Sigmoid colon (tissue), 7 donors: ENCODE measurements around the gene ANGEL2. TPM values are rescaled to one million over a fixed set of nuclear protein-coding genes. Genes with fewer than 3 reads are reported as not detected.
A peak's percentile ranks its signal among the peaks of the same experiment; 100 is the strongest.
"Not testable (repeated sequence)": the region's sequence is repeated elsewhere in the genome, so short reads cannot be mapped to it uniquely, and the experiment has no call there.

Source experiments
- DNase-seq: peaks from one replicate; pipeline ENCODE4 v3.0.0-alpha.2; 2019
- H3K27ac ChIP-seq, 4 donors: fragments of 200-600 bp; sonication (generic); one replicate each; pipeline ENCODE4 v1.5.1; 2016 to 2019; ENCODE audit warnings: mild to moderate bottlenecking in 1 of 4
- H3K27me3 ChIP-seq, 3 donors: fragments of 200-600 bp; sonication (generic); one replicate each; pipeline ENCODE4 v1.5.1; 2019; ENCODE audit warnings: mild to moderate bottlenecking in 1 of 3
- H3K36me3 ChIP-seq, 4 donors: fragments of 200-600 bp; sonication (generic); one replicate each; pipeline ENCODE4 v1.5.1; 2016 to 2019
- H3K4me1 ChIP-seq, 4 donors: fragments of 200-600 bp; sonication (generic); one replicate each; pipeline ENCODE4 v1.5.1; 2017 to 2019
- H3K4me3 ChIP-seq, 4 donors: fragments of 200-600 bp; sonication (generic); one replicate each; pipeline ENCODE4 v1.5.1; 2017 to 2019; ENCODE audit warnings: mild to moderate bottlenecking in 2 of 4, moderate library complexity in 1 of 4
- H3K9me3 ChIP-seq, 4 donors: fragments of 200-600 bp in 3 of 4; sonication (generic) in 3 of 4; one replicate each; pipeline versions ENCODE4 v1.5.1 to v1.6.1; 2013 to 2019
- CTCF ChIP-seq, 4 experiments: fragments of 450-650 bp in 3 of 4; fragments of 200-600 bp in 1 of 4; IDR thresholded peaks; one replicate each; pipeline ENCODE4 v1.5.1; 2016 to 2019; ENCODE audit warnings: antibody characterized with exemption in 4 of 4, mild to moderate bottlenecking in 3 of 4, moderate library complexity in 2 of 4
- EP300 ChIP-seq, 4 donors: sonication (generic); formaldehyde crosslinking; IDR thresholded peaks; one replicate each; pipeline ENCODE4 v1.6.1; 2017; ENCODE audit warnings: antibody characterized with exemption in 4 of 4
- POLR2A ChIP-seq, 2 donors: fragments of 450-650 bp; IDR thresholded peaks; one replicate each; pipeline ENCODE4 v1.6.1; 2016; ENCODE audit warnings: antibody characterized with exemption in 2 of 2, mild to moderate bottlenecking in 2 of 2, moderate library complexity in 2 of 2
- POLR2AphosphoS5 ChIP-seq, 4 donors: sonication (generic); formaldehyde crosslinking; IDR thresholded peaks; one replicate each; pipeline ENCODE4 v1.6.1; 2017; ENCODE audit warnings: antibody characterized with exemption in 4 of 4
- WGBS, 2 donors: extraction: QIAGEN DNeasy Blood & Tissue Kit; methylation state at CpG; one replicate each; pipeline ENCODE4 v1.1.7; 2013; 5-methylcytosine and 5-hydroxymethylcytosine counted together
- intact Hi-C: fragments of 100-400 bp; cut with DNase I; formaldehyde crosslinking; loops from one replicate; pipeline ENCODE4 v1.15.1; 2023
- polyA plus RNA-seq, 3 donors: library from polyadenylated mRNA; stranded (reverse); fragments of 200-250 nt; gene quantifications; one replicate each; pipeline ENCODE4 v1.2.3, GENCODE V29; 2013
- total RNA-seq, 4 donors: library from RNA; depleted of rRNA; stranded (reverse); fragments of >200 nt; gene quantifications; one replicate each; pipeline ENCODE4 v1.1.0, GENCODE V29; 2016
- donor health status: healthy with polysubstance abuse.
- donor health status: Bipolar disorder and iron deficiency.
- donor health status: healthy.

The ANGEL2 gene
- total and polyA plus RNA-seq, 7 donors: 10.8 to 57.8 (median 37.9) TPM

GRCh38 chr1:212968368-212968863, 47.3 kb downstream of the ANGEL2 start:
- no peaks in the 10 kb centered on the region for H3K27me3 ChIP-seq
- H3K27ac ChIP-seq: no peak overlapping the region
- DNase-seq: peak; percentile 6
- WGBS, 2 donors: 62 to 75% methylated on average over 3 of the region's 3 CpGs
- no peaks in the 10 kb centered on the region for H3K9me3 ChIP-seq
- intact Hi-C loops: no loop called here
- TF ChIP-seq CTCF (IDR thresholded peaks at IDR 0.05) (no peak), POLR2A (IDR thresholded peaks at IDR 0.05) (no peak), POLR2AphosphoS5 (IDR thresholded peaks at IDR 0.05) (no peak), EP300 (IDR thresholded peaks at IDR 0.05) (no peak)
- no peaks in the 10 kb centered on the region for H3K36me3 ChIP-seq
- H3K4me1 ChIP-seq: no peaks in the 10 kb centered on the region
- H3K4me3 ChIP-seq: no peak overlapping the region

- DNase-seq: peak; percentile 14
- 87 to 89% methylated on average over 8 of the region's 8 CpGs for WGBS, 2 donors
Measured at GRCh38 chr1:212967801-212968200, 47.9 kb downstream of the ANGEL2 start.

DNA sequence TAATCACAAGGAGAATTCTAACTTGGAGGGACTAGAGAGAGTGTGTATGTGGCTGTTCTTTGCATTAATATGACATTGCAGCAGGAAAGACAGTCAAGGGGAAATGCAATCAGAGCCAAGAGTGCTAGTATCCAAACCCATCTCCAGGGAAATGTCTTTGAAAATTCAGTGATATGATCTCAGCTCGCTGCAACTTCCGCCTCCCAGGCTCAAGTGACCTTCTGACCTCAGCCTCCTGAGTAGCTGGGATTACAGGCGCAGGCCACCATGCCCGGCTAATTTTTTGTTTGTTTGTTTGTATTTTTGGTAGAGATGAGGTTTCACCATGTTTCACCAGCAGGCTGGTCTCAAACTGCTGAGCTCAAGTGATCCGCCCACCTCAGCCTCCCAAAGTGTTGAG, 49.1 kb downstream of the ANGEL2 start:
- Histone ChIP-seq H3K27me3 (no peaks in the 10 kb centered on the region), H3K4me3 (no peak overlapping the region), H3K27ac (no peak overlapping the region), H3K9me3 (no peaks in the 10 kb centered on the region), H3K4me1 (no peaks in the 10 kb centered on the region), H3K36me3 (no peaks in the 10 kb centered on the region)
- intact Hi-C loops: no loop called here
- TF ChIP-seq POLR2A (IDR thresholded peaks at IDR 0.05) (no peak), POLR2AphosphoS5 (IDR thresholded peaks at IDR 0.05) (no peak), EP300 (IDR thresholded peaks at IDR 0.05) (no peak), CTCF (IDR thresholded peaks at IDR 0.05) (no peak)
- 92 to 97% methylated on average over 5 of the region's 5 CpGs for WGBS, 2 donors
- peak; percentile 40 for DNase-seq

More at GRCh38 chr1:212967801-212968200, 47.9 kb downstream of the ANGEL2 start:
- Histone ChIP-seq H3K4me3 (no peak overlapping the region), H3K27ac (no peak overlapping the region), H3K36me3 (no peaks in the 10 kb centered on the region), H3K9me3 (no peaks in the 10 kb centered on the region), H3K27me3 (no peaks in the 10 kb centered on the region), H3K4me1 (no peaks in the 10 kb centered on the region)
- TF ChIP-seq EP300 (IDR thresholded peaks at IDR 0.05) (no peak), CTCF (IDR thresholded peaks at IDR 0.05) (no peak), POLR2AphosphoS5 (IDR thresholded peaks at IDR 0.05) (no peak), POLR2A (IDR thresholded peaks at IDR 0.05) (no peak)
- intact Hi-C loops: no loop called here

DNA sequence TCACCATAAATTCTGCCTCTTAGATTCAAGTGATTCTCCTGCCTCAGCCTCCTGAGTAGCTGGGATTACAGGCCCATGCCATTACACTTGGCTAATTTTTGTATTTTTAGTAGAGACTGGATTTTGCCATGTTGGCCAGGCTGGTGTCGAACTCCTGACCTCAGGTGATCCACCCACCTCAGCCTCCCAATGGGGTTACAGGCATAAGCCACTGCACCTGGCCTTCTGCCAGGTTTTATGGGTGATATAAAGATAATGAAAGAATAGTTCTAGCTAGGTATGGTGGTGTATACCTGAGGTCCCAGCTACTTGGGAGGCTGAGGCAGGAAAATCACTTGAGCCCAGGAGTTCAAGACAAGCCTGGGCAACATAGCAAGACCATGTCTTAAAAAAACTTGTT, 50.7 kb downstream of the ANGEL2 start:
- H3K9me3 ChIP-seq, H3K27me3 ChIP-seq, H3K36me3 ChIP-seq, intact Hi-C loops, DNase-seq, H3K4me3 ChIP-seq, H3K4me1 ChIP-seq, H3K27ac ChIP-seq: not testable (repeated sequence)
- 92 to 100% methylated on average over 1 of the region's 1 CpG for WGBS, 2 donors

- H3K4me1 ChIP-seq: no peaks in the 10 kb centered on the region
- DNase-seq: no peak
- H3K9me3 ChIP-seq: no peaks in the 10 kb centered on the region
- TF ChIP-seq POLR2AphosphoS5 (IDR thresholded peaks at IDR 0.05): no peak
- no peak for TF ChIP-seq EP300 (IDR thresholded peaks at IDR 0.05)
- no peak for TF ChIP-seq CTCF (IDR thresholded peaks at IDR 0.05)
- TF ChIP-seq POLR2A (IDR thresholded peaks at IDR 0.05): no peak
- 85 to 97% methylated on average over 6 of the region's 6 CpGs for WGBS, 2 donors
- no peaks in the 10 kb centered on the region for H3K36me3 ChIP-seq
- H3K27ac ChIP-seq: no peak overlapping the region
- no peak overlapping the region for H3K4me3 ChIP-seq
- no peaks in the 10 kb centered on the region for H3K27me3 ChIP-seq
- intact Hi-C loops: no loop called here
Measured at GRCh38 chr1:212964102-212964501, 51.6 kb downstream of the ANGEL2 start.
